HepG2 (cell line): Measurements from ENCODE around the gene FGGY. TPM values are rescaled to one million over a fixed set of nuclear protein-coding genes. Genes with fewer than 3 reads are reported as not detected.
"Not testable (repeated sequence)": the region's sequence is repeated elsewhere in the genome, so short reads cannot be mapped to it uniquely, and the experiment has no call there.

ENCODE experiments used
- ATAC-seq: fragments of 200-7000 bp; cut with Tn5 transposase; 3 replicates; pipeline ENCODE4 v1.9.1; 2020; ENCODE audit warnings: mild to moderate bottlenecking, moderate library complexity
- BruUV-seq: library from RNA; stranded (reverse); fragments of 400-500 nt; replicated peaks from 2 replicates; lab custom pipeline; 2021; lab: Mats Ljungman, UMichigan
- CTCF ChIA-PET: fragments of 300-600 bp; formaldehyde crosslinking; extraction: SDS; loops from one replicate; lab custom pipeline; 2021; ENCODE audit warnings: low total read pairs, inconsistent platforms, low intra/inter-chr PET ratio; lab: Yijun Ruan, JAX
- POLR2A ChIA-PET: fragments of 350-600 bp; sonication (Branson Sonifier 250); formaldehyde crosslinking; loops from one replicate; lab custom pipeline; 2020; ENCODE audit warnings: antibody characterized with exemption, inconsistent platforms; lab: Yijun Ruan, JAX
- DNase-seq: peaks from one replicate; pipeline ENCODE4 v3.0.0-alpha.2; 2015; ENCODE audit warnings: low spot score
- FAIRE-seq: peaks from 3 replicates; lab custom pipeline; 2011; peaks lifted over from hg19 to GRCh38; lab: Jason Lieb, UNC
- H2AFZ ChIP-seq: one replicate; pipeline ENCODE4 v1.6.1; 2011; ENCODE audit warnings: low read length, inconsistent platforms
- H3K27ac ChIP-seq: fragments of 300-600 bp; 3 replicates; pipeline ENCODE4 v1.8.0; 2011; ENCODE audit warnings: mixed run types, mild to moderate bottlenecking, mixed read lengths, low read length, inconsistent platforms; ENCODE audit not compliant: insufficient read depth; ENCODE audit errors: extremely low read length
- H3K27me3 ChIP-seq, 2 experiments: fragments of 200-600 bp in 1 of 2; 2 replicates in 1 of 2; 3 replicates in 1 of 2; pipeline versions ENCODE4 v1.6.0 to v1.8.0; 2011; ENCODE audit warnings: low read length in 2 of 2, mild to moderate bottlenecking in 2 of 2, moderate library complexity in 2 of 2, inconsistent platforms in 1 of 2; ENCODE audit not compliant: insufficient read depth in 2 of 2, control insufficient read depth in 1 of 2
- H3K36me3 ChIP-seq, 2 experiments: fragments of 200-600 bp in 1 of 2; replicated peaks in 1 of 2; 2 replicates in 1 of 2; 3 replicates in 1 of 2; pipeline versions ENCODE4 v1.5.1 to v1.8.0; 2011; ENCODE audit warnings: low read length in 2 of 2, inconsistent platforms in 1 of 2; ENCODE audit not compliant: insufficient read depth in 2 of 2, control insufficient read depth in 1 of 2
- H3K4me1 ChIP-seq: 2 replicates; pipeline ENCODE4 v1.5.1; 2012; ENCODE audit warnings: low read length, inconsistent platforms; ENCODE audit not compliant: insufficient read depth
- H3K4me2 ChIP-seq: 2 replicates; pipeline ENCODE4 v1.6.0; 2011; ENCODE audit warnings: low read depth, low read length, inconsistent platforms
- H3K4me3 ChIP-seq, 3 experiments: fragments of 200-600 bp in 1 of 3; sonication (generic), shearing (Covaris generic) in 1 of 3; replicated peaks in 1 of 3; 2 replicates each; pipeline ENCODE4 v1.5.1; 2011 to 2016; ENCODE audit warnings: low read length in 3 of 3, inconsistent platforms in 2 of 3, low read depth in 2 of 3, mild to moderate bottlenecking in 2 of 3, control low read depth in 1 of 3, mixed read lengths in 1 of 3; ENCODE audit not compliant: insufficient read depth in 1 of 3
- H3K79me2 ChIP-seq: one replicate; pipeline ENCODE4 v1.6.1; 2011; ENCODE audit warnings: low read length, inconsistent platforms; ENCODE audit not compliant: insufficient read depth
- H3K9ac ChIP-seq: 2 replicates; pipeline ENCODE4 v1.6.0; 2011; ENCODE audit warnings: mild to moderate bottlenecking, low read depth, low read length, inconsistent platforms; ENCODE audit not compliant: insufficient read depth
- H3K9me3 ChIP-seq: 2 replicates; pipeline ENCODE4 v1.5.1; 2012; ENCODE audit warnings: mild to moderate bottlenecking, low read length
- H4K20me1 ChIP-seq: 2 replicates; pipeline ENCODE4 v1.6.0; 2011; ENCODE audit warnings: inconsistent platforms, mild to moderate bottlenecking, low read length, moderate library complexity; ENCODE audit not compliant: insufficient read depth
- HNRNPUL1 ChIP-seq: fragments of 200-400 bp; formaldehyde crosslinking; IDR thresholded peaks from 2 replicates; pipeline ENCODE4 v1.6.1; 2017; ENCODE audit warnings: low read depth, mild to moderate bottlenecking, low read length, moderate library complexity
- HOXA7 ChIP-seq: sonication (generic); formaldehyde crosslinking; IDR thresholded peaks from 2 replicates; pipeline ENCODE4 v1.8.1; 2022; ENCODE audit warnings: mild to moderate bottlenecking, missing genetic modification reagents, moderate library complexity
- SIN3B ChIP-seq: fragments of 150-350 bp; IDR thresholded peaks from 2 replicates; pipeline ENCODE4 v1.6.1; 2014; ENCODE audit warnings: low read length
- SP4 ChIP-seq: sonication (generic); formaldehyde crosslinking; IDR thresholded peaks from 2 replicates; pipeline ENCODE4 v1.8.1; 2023; ENCODE audit warnings: mild to moderate bottlenecking, missing genetic modification reagents
- SSRP1 ChIP-seq: IDR thresholded peaks from 2 replicates; pipeline ENCODE4 v1.6.1; 2016; ENCODE audit warnings: control low read depth
- YEATS2 ChIP-seq: sonication (generic); formaldehyde crosslinking; IDR thresholded peaks from 2 replicates; pipeline ENCODE4 v1.4.0; 2020; ENCODE audit warnings: missing genetic modification reagents, borderline replicate concordance
- ZFP41 ChIP-seq: sonication (generic); formaldehyde crosslinking; IDR thresholded peaks from 2 replicates; pipeline ENCODE4 v1.4.0; 2020; ENCODE audit warnings: mild to moderate bottlenecking, missing genetic modification reagents, borderline replicate concordance
- ZFP62 ChIP-seq: sonication (generic); formaldehyde crosslinking; IDR thresholded peaks from 2 replicates; pipeline ENCODE4 v1.4.0; 2020; ENCODE audit warnings: missing genetic modification reagents
- ZFP82 ChIP-seq: sonication (generic); formaldehyde crosslinking; IDR thresholded peaks from 2 replicates; pipeline ENCODE4 v1.5.1; 2020; ENCODE audit warnings: mild to moderate bottlenecking, missing genetic modification reagents, borderline replicate concordance
- ZNF577 ChIP-seq: sonication (generic); formaldehyde crosslinking; IDR thresholded peaks from 2 replicates; pipeline ENCODE4 v1.4.0; 2020; ENCODE audit warnings: mild to moderate bottlenecking, low read depth, missing genetic modification reagents, borderline replicate concordance
- ZSCAN20 ChIP-seq: sonication (generic); formaldehyde crosslinking; IDR thresholded peaks from 2 replicates; pipeline ENCODE4 v1.4.0; 2020; ENCODE audit warnings: missing genetic modification reagents, mild to moderate bottlenecking, borderline replicate concordance
- WGBS: methylation state at CpG from one replicate; pipeline ENCODE4 v1.1.6; 2017; ENCODE audit warnings: low lambda C conversion rate; 5-methylcytosine and 5-hydroxymethylcytosine counted together
- in situ Hi-C: cut with HindIII; loops from 2 replicates; pipeline ENCODE4 v1.10.0; 2017; ENCODE audit warnings: low pct_unique_long_range_greater_than_20kb; ENCODE audit not compliant: extremely low pct_ligation_motif_present
- intact Hi-C: fragments of 100-400 bp; cut with micrococcal nuclease; formaldehyde crosslinking; loops from one replicate; pipeline ENCODE4 v1.10.0; 2022; ENCODE audit not compliant: unreplicated experiment
- polyA plus RNA-seq, 8 experiments: library from polyadenylated mRNA; depleted of rRNA in 3 of 8; stranded (reverse) in 7 of 8; unstranded in 1 of 8; fragments of >200 nt; fragmentation: Illumina TruSeq in 4 of 8; extraction: Trizol in 4 of 8; gene quantifications; 2 replicates each; pipeline versions ENCODE4 v1.2.1 to v1.2.3, GENCODE V29; 2011 to 2016; ENCODE audit warnings: low read depth in 4 of 8, missing spikeins in 1 of 8, mixed read lengths in 1 of 8; ENCODE audit not compliant: insufficient read depth in 1 of 8
- total RNA-seq, 5 experiments: library from RNA; depleted of rRNA; stranded (reverse); fragments of >200 nt; fragmentation: Illumina TruSeq; extraction: Trizol; gene quantifications; 2 replicates each; pipeline ENCODE4 v1.2.3, GENCODE V29; 2016; ENCODE audit warnings: low read depth in 1 of 5
- TF ChIP-seq, protein P1 (sequence below): sonication (generic); formaldehyde crosslinking; IDR thresholded peaks from 2 replicates; pipeline ENCODE4 v1.5.1; 2020; ENCODE audit warnings: missing genetic modification reagents, mild to moderate bottlenecking, borderline replicate concordance
- TF ChIP-seq, protein P2 (sequence below): sonication (generic); formaldehyde crosslinking; IDR thresholded peaks from 2 replicates; pipeline ENCODE4 v1.5.0; 2020; ENCODE audit warnings: mild to moderate bottlenecking, missing genetic modification reagents
- TF ChIP-seq, protein P3 (sequence below): sonication (generic); formaldehyde crosslinking; IDR thresholded peaks from 2 replicates; pipeline ENCODE4 v1.5.0; 2020; ENCODE audit warnings: mild to moderate bottlenecking, low read depth, missing genetic modification reagents, borderline replicate concordance
- TF ChIP-seq, protein P4 (sequence below): sonication (generic); formaldehyde crosslinking; IDR thresholded peaks from 2 replicates; pipeline ENCODE4 v1.8.0; 2023; ENCODE audit warnings: mild to moderate bottlenecking, missing genetic modification reagents

The FGGY gene
- total and polyA plus RNA-seq, 2 of the 13 experiments (the other 11 are each of a cell fraction or from before 2014, with no cell fraction given): 15.7 to 27.5 TPM

- H3K9me3 ChIP-seq, H2AFZ ChIP-seq, BruUV-seq, DNase-seq, H3K4me3 ChIP-seq, FAIRE-seq, POLR2A ChIA-PET, H3K79me2 ChIP-seq, intact Hi-C loops, H3K4me2 ChIP-seq, ATAC-seq, H3K27me3 ChIP-seq, CTCF ChIA-PET, H3K9ac ChIP-seq, H4K20me1 ChIP-seq, in situ Hi-C loops, H3K36me3 ChIP-seq, H3K27ac ChIP-seq: not testable (repeated sequence)
- H3K4me1 ChIP-seq: peaks cover 18% of the 10 kb centered on the region
- WGBS: 100% methylated on average over 1 of the region's 2 CpGs
These were observed 241.6 kb downstream of the FGGY start for GRCh38 chr1:59538476-59538875.

DNA sequence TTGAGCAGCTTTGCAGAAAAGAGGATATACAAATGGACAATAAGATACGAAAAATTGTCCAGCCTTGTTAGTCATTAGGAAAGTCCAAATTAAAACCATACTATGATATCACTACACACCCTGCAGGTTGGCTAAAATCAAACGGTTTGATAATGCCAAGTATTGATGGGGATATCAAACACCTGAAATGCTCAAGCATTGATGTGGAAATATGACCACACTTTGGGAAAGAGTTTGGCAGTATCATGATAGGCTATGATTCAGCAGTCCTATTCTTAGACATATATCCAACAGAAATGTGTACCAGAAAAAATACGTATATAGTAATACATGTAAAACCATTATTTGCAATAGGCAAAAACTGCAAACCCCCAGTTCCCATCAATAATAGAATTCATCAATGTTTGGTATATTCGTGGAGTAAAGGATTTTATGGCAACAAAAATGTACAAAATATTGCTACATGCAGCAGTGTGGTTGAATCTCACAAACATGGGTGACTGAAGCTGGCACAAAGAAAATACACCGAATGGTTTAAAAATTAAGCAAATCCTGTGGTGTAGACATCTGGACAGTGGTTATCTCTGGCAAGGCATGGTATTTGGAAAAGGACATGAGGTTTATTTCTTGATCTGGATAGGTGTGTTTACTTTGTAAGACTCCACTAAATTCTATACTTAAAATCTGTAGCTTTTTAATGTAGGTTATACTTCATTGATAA, 243.2 kb downstream of the FGGY start:
- Histone ChIP-seq H3K27me3 (no peaks in the 10 kb centered on the region), H3K79me2 (no peaks in the 10 kb centered on the region), H3K4me2 (no peak overlapping the region), H3K4me3 (no peak overlapping the region), H3K9me3 (no peaks in the 10 kb centered on the region), H4K20me1 (no peaks in the 10 kb centered on the region), H3K36me3 (no peaks in the 10 kb centered on the region), H3K4me1 (peaks cover 34% of the 10 kb centered on the region), H3K27ac (no peak overlapping the region), H3K9ac (no peak overlapping the region), H2AFZ (no peak overlapping the region)
- ChIA-PET CTCF (no interaction called here), POLR2A (no interaction called here)
- intact Hi-C loops: no loop called here
- DNase-seq (no peak), ATAC-seq (no peak), FAIRE-seq (no peak)
- WGBS: 96% methylated on average over 5 of the region's 5 CpGs
- in situ Hi-C loops: no loop called here
- no TSS peak for BruUV-seq
- TF ChIP-seq ZFP82 (CRISPR knock-in tag) (no peak), ZFP41 (CRISPR knock-in tag) (no peak), HOXA7 (CRISPR knock-in tag) (no peak), SP4 (CRISPR knock-in tag) (no peak), ZNF577 (CRISPR knock-in tag) (no peak), ZFP62 (CRISPR knock-in tag) (no peak), SSRP1 (no peak), ZSCAN20 (no peak), HNRNPUL1 (no peak), YEATS2 (CRISPR knock-in tag) (no peak), SIN3B (no peak)
- TF ChIP-seq, protein P1, sequence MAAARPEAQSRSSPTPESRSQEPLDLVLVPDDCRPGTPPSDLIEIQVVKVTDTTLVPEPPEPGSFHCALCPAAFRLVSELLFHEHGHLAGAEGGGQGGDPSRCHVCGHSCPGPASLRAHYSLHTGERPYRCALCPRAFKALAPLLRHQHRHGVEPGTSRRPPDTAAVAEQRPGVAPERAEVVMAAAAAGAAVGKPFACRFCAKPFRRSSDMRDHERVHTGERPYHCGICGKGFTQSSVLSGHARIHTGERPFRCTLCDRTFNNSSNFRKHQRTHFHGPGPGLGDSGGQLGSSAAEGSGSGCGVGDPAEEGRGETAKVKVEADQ (CRISPR knock-in tag): no peak
- TF ChIP-seq, protein P2, sequence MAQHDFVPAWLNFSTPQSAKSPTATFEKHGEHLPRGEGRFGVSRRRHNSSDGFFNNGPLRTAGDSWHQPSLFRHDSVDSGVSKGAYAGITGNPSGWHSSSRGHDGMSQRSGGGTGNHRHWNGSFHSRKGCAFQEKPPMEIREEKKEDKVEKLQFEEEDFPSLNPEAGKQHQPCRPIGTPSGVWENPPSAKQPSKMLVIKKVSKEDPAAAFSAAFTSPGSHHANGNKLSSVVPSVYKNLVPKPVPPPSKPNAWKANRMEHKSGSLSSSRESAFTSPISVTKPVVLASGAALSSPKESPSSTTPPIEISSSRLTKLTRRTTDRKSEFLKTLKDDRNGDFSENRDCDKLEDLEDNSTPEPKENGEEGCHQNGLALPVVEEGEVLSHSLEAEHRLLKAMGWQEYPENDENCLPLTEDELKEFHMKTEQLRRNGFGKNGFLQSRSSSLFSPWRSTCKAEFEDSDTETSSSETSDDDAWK: no peak
- TF ChIP-seq, protein P3, sequence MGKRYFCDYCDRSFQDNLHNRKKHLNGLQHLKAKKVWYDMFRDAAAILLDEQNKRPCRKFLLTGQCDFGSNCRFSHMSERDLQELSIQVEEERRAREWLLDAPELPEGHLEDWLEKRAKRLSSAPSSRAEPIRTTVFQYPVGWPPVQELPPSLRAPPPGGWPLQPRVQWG (CRISPR knock-in tag): no peak
- TF ChIP-seq, protein P4, sequence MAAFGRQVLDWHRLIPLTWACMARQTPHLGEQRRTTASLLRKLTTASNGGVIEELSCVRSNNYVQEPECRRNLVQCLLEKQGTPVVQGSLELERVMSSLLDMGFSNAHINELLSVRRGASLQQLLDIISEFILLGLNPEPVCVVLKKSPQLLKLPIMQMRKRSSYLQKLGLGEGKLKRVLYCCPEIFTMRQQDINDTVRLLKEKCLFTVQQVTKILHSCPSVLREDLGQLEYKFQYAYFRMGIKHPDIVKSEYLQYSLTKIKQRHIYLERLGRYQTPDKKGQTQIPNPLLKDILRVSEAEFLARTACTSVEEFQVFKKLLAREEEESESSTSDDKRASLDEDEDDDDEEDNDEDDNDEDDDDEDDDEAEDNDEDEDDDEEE: no peak
